ENCODE data around the gene OVCA2. TPM values are rescaled to one million over a fixed set of nuclear protein-coding genes. Genes with fewer than 3 reads are reported as not detected.

OVCA2 gene
- polyA plus RNA-seq, 1 of the 3 experiments (the other 2 are of a cell fraction), result 59.2 TPM

GRCh38 chr17:2071455-2072281 lies 29.8 kb downstream of the OVCA2 start:
- Histone ChIP-seq H3K4me1 (ENCODE audit: control insufficient read depth in 1 of 2, insufficient read depth in 2 of 2, low read depth in 1 of 2, low read length in 1 of 2) (peaks cover 25 to 61% of the 10 kb centered on the region in 2 experiments; a peak in 3 of 4 replicates), H3K27ac (ENCODE audit: low read depth in 2 of 2, low read length in 1 of 2) (no peak overlapping the region), H3K4me2 (no peak overlapping the region), H4K20me1 (ENCODE audit: insufficient read depth) (no peaks in the 10 kb centered on the region), H3K4me3 (ENCODE audit: low read depth in 2 of 2, low read length in 1 of 2) (no peak overlapping the region), H3K9me3 (no peaks in the 10 kb centered on the region), H3F3A (replicated peaks; ENCODE audit: insufficient read depth) (peaks cover 17% of the 10 kb centered on the region), H3K79me2 (ENCODE audit: insufficient read depth) (no peaks in the 10 kb centered on the region), H3K36me3 (replicated peaks in 1 of 2; ENCODE audit: control insufficient read depth in 1 of 2, insufficient read depth in 2 of 2, low read length in 1 of 2) (peaks cover 14% of the 10 kb centered on the region in 2 experiments), H3K9ac (no peak overlapping the region), H2AFZ (ENCODE audit: low read depth) (no peak overlapping the region), H3K27me3 (ENCODE audit: insufficient read depth) (no peaks in the 10 kb centered on the region), H3K9me2 (no peaks in the 10 kb centered on the region)
- CTCF ChIA-PET, result interaction anchor here (0.6 to 4.5 kb wide), 5 partner anchors 17 to 350 kb away, joined by 3 to 28 read pairs (median 3); partner anchors contain the start of gene HIC1
- TF ChIP-seq TEAD4 (IDR thresholded peaks at IDR 0.05; ENCODE audit: borderline replicate concordance, insufficient read depth) (no peak), MEF2A (IDR thresholded peaks at IDR 0.05; ENCODE audit: borderline replicate concordance, low read depth) (no peak), MXI1 (IDR thresholded peaks at IDR 0.05; ENCODE audit: low read depth, low read length) (no peak), CHD2 (IDR thresholded peaks at IDR 0.05; ENCODE audit: low read length, partially characterized antibody) (no peak), EP300 (IDR thresholded peaks at IDR 0.05; ENCODE audit: borderline replicate concordance in 1 of 2, low read depth in 1 of 2, low read length in 1 of 2) (no peak), YY1 (IDR thresholded peaks at IDR 0.05; ENCODE audit: low read depth) (no peak), FOXM1 (IDR thresholded peaks at IDR 0.05; ENCODE audit: low read depth) (no peak), ELF1 (IDR thresholded peaks at IDR 0.05) (no peak), NRF1 (IDR thresholded peaks at IDR 0.05; ENCODE audit: low read depth, low read length) (no peak), PBX3 (IDR thresholded peaks at IDR 0.05) (no peak), NFIC (IDR thresholded peaks at IDR 0.05; ENCODE audit: borderline replicate concordance) (no peak)
- DNase-seq, result no peak
- POLR2A ChIA-PET, result no interaction called here
- WGBS (ENCODE audit: low lambda C conversion rate), result 90% methylated on average over 30 of the region's 31 CpGs

DNA sequence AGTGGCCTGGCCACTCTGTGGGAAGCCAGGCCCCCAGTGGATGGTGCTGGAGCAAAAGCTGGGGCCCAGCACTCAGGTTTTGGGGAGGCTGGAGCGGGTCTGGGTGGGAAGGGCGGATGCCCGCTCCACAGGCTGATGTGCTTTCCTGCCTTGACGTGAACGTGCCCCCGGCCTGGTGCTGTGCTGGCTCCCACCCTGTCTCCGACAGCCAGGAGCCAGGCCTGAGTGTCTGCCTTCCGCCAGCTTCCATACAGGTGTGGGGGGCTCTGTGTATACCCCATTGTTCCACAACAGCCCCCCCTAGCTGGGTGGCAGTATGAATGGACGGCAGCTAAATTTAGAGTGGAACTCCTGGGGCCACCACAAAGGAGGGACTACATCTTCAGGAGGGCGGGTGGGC lies 33.1 kb downstream of the OVCA2 start:
- Histone ChIP-seq H2AFZ (ENCODE audit: low read depth) (no peak overlapping the region), H3F3A (replicated peaks; ENCODE audit: insufficient read depth) (peaks cover 4% of the 10 kb centered on the region), H3K27ac (ENCODE audit: low read depth in 2 of 2, low read length in 1 of 2) (peak overlapping the region in 1 of 2 experiments; percentile 95; a peak in 2 of 4 replicates), H3K9ac (no peak overlapping the region), H3K9me3 (no peaks in the 10 kb centered on the region), H3K4me3 (ENCODE audit: low read depth in 2 of 2, low read length in 1 of 2) (no peak overlapping the region), H3K27me3 (ENCODE audit: insufficient read depth) (no peaks in the 10 kb centered on the region), H3K4me1 (ENCODE audit: control insufficient read depth in 1 of 2, insufficient read depth in 2 of 2, low read depth in 1 of 2, low read length in 1 of 2) (peaks cover 0 to 52% of the 10 kb centered on the region in 2 experiments; a peak in 1 of 4 replicates), H3K79me2 (ENCODE audit: insufficient read depth) (no peaks in the 10 kb centered on the region), H3K36me3 (replicated peaks in 1 of 2; ENCODE audit: control insufficient read depth in 1 of 2, insufficient read depth in 2 of 2, low read length in 1 of 2) (peaks cover 9 to 20% of the 10 kb centered on the region in 2 experiments), H3K9me2 (no peaks in the 10 kb centered on the region), H3K4me2 (no peak overlapping the region), H4K20me1 (ENCODE audit: insufficient read depth) (no peaks in the 10 kb centered on the region)
- TF ChIP-seq ELF1 (IDR thresholded peaks at IDR 0.05) (no peak), TEAD4 (IDR thresholded peaks at IDR 0.05; ENCODE audit: borderline replicate concordance, insufficient read depth) (no peak), MEF2A (IDR thresholded peaks at IDR 0.05; ENCODE audit: borderline replicate concordance, low read depth) (no peak)
- 92% methylated on average over 9 of the region's 10 CpGs for WGBS (ENCODE audit: low lambda C conversion rate)
- ChIA-PET POLR2A (interaction anchor here (0.6 kb wide), 1 partner anchor 341 kb away, joined by 4 read pairs; no protein-coding TSS in a partner anchor), CTCF (interaction anchor here (0.7 to 4.5 kb wide), 12 partner anchors 11 to 170 kb away, joined by 3 to 25 read pairs (median 4); partner anchors contain the start of gene HIC1)
- DNase-seq, result no peak

Measured in SK-N-SH (cell line).